H1 (cell line): ENCODE measurements around the gene PLPP4. TPM values are rescaled to one million over a fixed set of nuclear protein-coding genes. Genes with fewer than 3 reads are reported as not detected.

Experiments used
- CTCF ChIA-PET: fragments of 300-600 bp; sonication (Branson Sonifier 250); formaldehyde crosslinking; loops from one replicate; lab custom pipeline; 2021; ENCODE audit not compliant: partially characterized antibody; lab: Charles Lee
- POLR2A ChIA-PET: fragments of 300-600 bp; sonication (Branson Sonifier 250); formaldehyde crosslinking; loops from one replicate; lab custom pipeline; 2021; ENCODE audit warnings: inconsistent platforms; ENCODE audit not compliant: partially characterized antibody; lab: Charles Lee
- DNase-seq, 2 experiments: peaks; one replicate each; pipeline versions ENCODE4 v3.0.0 to v3.0.0-alpha.2; 2010 to 2022; ENCODE audit warnings: low spot score in 2 of 2, low read depth in 1 of 2, mixed read lengths in 1 of 2
- FAIRE-seq: peaks from 2 replicates; lab custom pipeline; 2011; peaks lifted over from hg19 to GRCh38; lab: Jason Lieb, UNC
- H2AFZ ChIP-seq: 2 replicates; pipeline ENCODE4 v1.8.1; 2012; ENCODE audit warnings: low read length, inconsistent platforms
- H2AK5ac ChIP-seq: 2 replicates; pipeline ENCODE4 v1.6.1; 2013; ENCODE audit warnings: low read depth, low read length
- H2BK120ac ChIP-seq: replicated peaks from 2 replicates; pipeline ENCODE3; 2013; ENCODE audit warnings: low read depth, low read length, inconsistent platforms
- H2BK12ac ChIP-seq: 2 replicates; pipeline ENCODE4 v1.6.1; 2013; ENCODE audit warnings: low read depth, low read length
- H2BK15ac ChIP-seq: 2 replicates; pipeline ENCODE4 v1.6.1; 2013; ENCODE audit warnings: low read length
- H2BK20ac ChIP-seq: 2 replicates; pipeline ENCODE4 v1.6.1; 2013; ENCODE audit warnings: low read length
- H2BK5ac ChIP-seq: 2 replicates; pipeline ENCODE4 v1.6.1; 2013; ENCODE audit warnings: low read depth, low read length
- H3K14ac ChIP-seq: 2 replicates; pipeline ENCODE4 v1.6.1; 2013; ENCODE audit warnings: inconsistent platforms; ENCODE audit not compliant: insufficient read length
- H3K18ac ChIP-seq: 2 replicates; pipeline ENCODE4 v1.6.1; 2013; ENCODE audit warnings: low read length; ENCODE audit errors: extremely low read depth
- H3K23ac ChIP-seq: 2 replicates; pipeline ENCODE4 v1.6.1; 2013; ENCODE audit warnings: inconsistent platforms; ENCODE audit not compliant: insufficient read length
- H3K23me2 ChIP-seq: 2 replicates; pipeline ENCODE4 v1.6.1; 2013; ENCODE audit warnings: low read depth, low read length
- H3K27ac ChIP-seq: 2 replicates; pipeline ENCODE4 v1.6.1; 2011; ENCODE audit warnings: low read depth, low read length, inconsistent platforms
- H3K27me3 ChIP-seq, 4 experiments: replicated peaks in 1 of 4; 1 replicate in 1 of 4; 2 replicates in 3 of 4; pipeline versions ENCODE4 v1.6.1 to v1.8.1; 2011 to 2013; ENCODE audit warnings: low read length in 3 of 4, mild to moderate bottlenecking in 3 of 4, inconsistent platforms in 2 of 4, mixed read lengths in 2 of 4, moderate library complexity in 1 of 4; ENCODE audit not compliant: control insufficient read depth in 3 of 4, insufficient read depth in 3 of 4; ENCODE audit errors: extremely low read depth in 1 of 4
- H3K36me3 ChIP-seq, 4 experiments: 2 replicates each; pipeline versions ENCODE4 v1.6.1 to v1.8.1; 2011 to 2013; ENCODE audit warnings: mild to moderate bottlenecking in 4 of 4, low read length in 3 of 4, moderate library complexity in 2 of 4, control low read depth in 1 of 4, inconsistent platforms in 1 of 4; ENCODE audit not compliant: insufficient read depth in 4 of 4, control insufficient read depth in 2 of 4
- H3K4ac ChIP-seq: replicated peaks from 2 replicates; pipeline ENCODE3; 2013; ENCODE audit warnings: low read length, low read depth, mixed read lengths, inconsistent platforms; ENCODE audit not compliant: insufficient read length
- H3K4me1 ChIP-seq, 4 experiments: replicated peaks in 1 of 4; 1 replicate in 1 of 4; 2 replicates in 3 of 4; pipeline versions ENCODE4 v1.6.1 to v1.8.1; 2011 to 2013; ENCODE audit warnings: low read length in 3 of 4, inconsistent platforms in 2 of 4, mixed read lengths in 1 of 4; ENCODE audit not compliant: insufficient read depth in 4 of 4, control insufficient read depth in 3 of 4
- H3K4me2 ChIP-seq, 2 experiments: 2 replicates each; pipeline versions ENCODE4 v1.6.1 to v1.8.1; 2011 to 2013; ENCODE audit warnings: low read depth in 2 of 2, low read length in 2 of 2, control low read depth in 1 of 2, inconsistent platforms in 1 of 2, mild to moderate bottlenecking in 1 of 2; ENCODE audit not compliant: insufficient read depth in 1 of 2
- H3K4me3 ChIP-seq, 4 experiments: fragments of 200-600, 300-600 bp in 1 of 4; sonication (generic), shearing (Covaris generic), sonication (Bioruptor Twin) in 1 of 4; 2 replicates each; pipeline versions ENCODE4 v1.5.1 to v1.8.1; 2011 to 2016; ENCODE audit warnings: low read length in 4 of 4, low read depth in 3 of 4, control low read depth in 2 of 4, inconsistent platforms in 2 of 4, mild to moderate bottlenecking in 2 of 4, mixed read lengths in 1 of 4, moderate library complexity in 1 of 4; ENCODE audit not compliant: insufficient read depth in 2 of 4; ENCODE audit errors: extremely low read depth in 1 of 4
- H3K56ac ChIP-seq: replicated peaks from 2 replicates; pipeline ENCODE3; 2013; ENCODE audit warnings: low read depth, mild to moderate bottlenecking, mixed read lengths, low read length, inconsistent platforms; ENCODE audit not compliant: insufficient read length
- H3K79me1 ChIP-seq: 2 replicates; pipeline ENCODE4 v1.6.1; 2013; ENCODE audit warnings: low read depth, low read length, control low read depth
- H3K79me2 ChIP-seq, 2 experiments: 2 replicates each; pipeline versions ENCODE4 v1.6.1 to v1.8.1; 2012 to 2013; ENCODE audit warnings: low read length in 2 of 2, mild to moderate bottlenecking in 2 of 2, inconsistent platforms in 1 of 2; ENCODE audit not compliant: insufficient read depth in 2 of 2, control insufficient read depth in 1 of 2
- H3K9ac ChIP-seq, 4 experiments: replicated peaks in 1 of 4; 1 replicate in 1 of 4; 2 replicates in 3 of 4; pipeline versions ENCODE4 v1.6.1 to v1.8.1; 2011 to 2013; ENCODE audit warnings: low read depth in 3 of 4, low read length in 3 of 4, control low read depth in 2 of 4, mild to moderate bottlenecking in 2 of 4, moderate library complexity in 2 of 4, inconsistent platforms in 1 of 4; ENCODE audit errors: extremely low read depth in 1 of 4
- H3K9me3 ChIP-seq, 2 experiments: 2 replicates each; pipeline versions ENCODE4 v1.6.1 to v1.8.1; 2012 to 2013; ENCODE audit warnings: mild to moderate bottlenecking in 2 of 2, moderate library complexity in 2 of 2, control low read depth in 1 of 2, inconsistent platforms in 1 of 2, low read depth in 1 of 2, low read length in 1 of 2, mixed read lengths in 1 of 2; ENCODE audit not compliant: insufficient read depth in 2 of 2
- H4K20me1 ChIP-seq, 2 experiments: replicated peaks in 1 of 2; 2 replicates each; pipeline versions ENCODE3 to v1.8.1; 2011 to 2013; ENCODE audit warnings: inconsistent platforms in 2 of 2, low read length in 2 of 2, mild to moderate bottlenecking in 1 of 2; ENCODE audit not compliant: insufficient read depth in 2 of 2, control insufficient read depth in 1 of 2
- H4K5ac ChIP-seq: 2 replicates; pipeline ENCODE4 v1.6.1; 2013; ENCODE audit warnings: low read length, low read depth, mixed read lengths, inconsistent platforms; ENCODE audit not compliant: insufficient read length
- H4K8ac ChIP-seq: 2 replicates; pipeline ENCODE4 v1.8.0; 2013; ENCODE audit warnings: mild to moderate bottlenecking, moderate library complexity, low read length, inconsistent platforms; ENCODE audit not compliant: insufficient read depth; ENCODE audit errors: extremely low read depth
- H4K91ac ChIP-seq: replicated peaks from 2 replicates; pipeline ENCODE3; 2013; ENCODE audit warnings: low read length, mixed read lengths, inconsistent platforms; ENCODE audit not compliant: insufficient read length
- JUND ChIP-seq: IDR thresholded peaks from 2 replicates; pipeline ENCODE4 v1.6.1; 2011; ENCODE audit warnings: mild to moderate bottlenecking, improper control_type of control experiment, low read length
- KDM1A ChIP-seq: fragments of 200-600, 300-600 bp; sonication (generic); IDR thresholded peaks from 2 replicates; pipeline ENCODE4 v1.7.1; 2016; ENCODE audit warnings: mild to moderate bottlenecking, low read length, borderline replicate concordance
- WGBS, 2 experiments: shearing (Covaris generic) in 1 of 2; methylation state at CpG; one replicate each; pipeline versions ENCODE4 v1.1.6 to v1.1.7; 2013 to 2015; ENCODE audit warnings: low lambda C conversion rate in 2 of 2, mixed read lengths in 2 of 2, inconsistent platforms in 1 of 2, low coverage in 1 of 2, missing lambda C conversion rate in 1 of 2; ENCODE audit not compliant: insufficient replicate concordance in 2 of 2, insufficient coverage in 1 of 2, insufficient read length in 1 of 2; ENCODE audit errors: extremely low coverage in 1 of 2, missing lambda C conversion rate in 1 of 2; 5-methylcytosine and 5-hydroxymethylcytosine counted together
- polyA plus RNA-seq, 7 experiments: library from polyadenylated mRNA; depleted of rRNA in 3 of 7; stranded (reverse) in 5 of 7; unstranded in 2 of 7; fragments of >200 nt in 5 of 7; fragments of 200-250 nt in 2 of 7; gene quantifications; 1 replicate in 5 of 7; 2 replicates in 1 of 7; 4 replicates in 1 of 7; pipeline versions ENCODE4 v1.2.1 to v1.2.3, GENCODE V29; 2011 to 2013; ENCODE audit warnings: missing spikeins in 2 of 7, mixed read lengths in 2 of 7
- total RNA-seq: library from RNA; stranded (reverse); fragmentation: NEBNext Ultra II Directional; extraction: Animal tissue kit (Norgen Biotek cat#: 25700); gene quantifications from 2 replicates; pipeline ENCODE4 v1.2.1, GENCODE V29; 2021

Gene PLPP4
- total and polyA plus RNA-seq, 2 of the 8 experiments (the other 6 are each of a cell fraction or from before 2014, with no cell fraction given): 0.30 TPM; not detected in 1

DNA sequence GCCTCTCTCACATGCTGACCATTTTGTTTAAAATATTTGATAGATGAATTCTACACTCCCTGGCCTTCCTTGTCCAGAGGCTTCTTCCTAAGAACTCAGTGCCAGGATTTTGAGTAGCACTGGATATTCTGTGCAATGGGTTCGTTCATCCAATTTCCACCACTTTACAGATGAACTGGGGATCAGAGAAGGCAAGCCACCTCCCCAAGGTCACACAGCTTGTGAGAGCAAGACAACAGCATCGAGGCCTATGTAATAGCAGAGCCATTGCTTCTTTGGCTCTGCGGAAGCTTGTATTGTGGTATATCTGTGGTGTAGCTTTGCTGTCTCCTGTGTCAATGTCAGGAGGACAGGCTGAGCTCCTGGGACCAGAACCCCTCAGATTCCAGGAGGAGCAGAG lies 140.9 kb downstream of the PLPP4 start:
- no peaks in the 10 kb centered on the region for H3K36me3 ChIP-seq
- no peak for FAIRE-seq
- CTCF ChIA-PET: interaction anchor here (0.7 to 5.1 kb wide), 9 partner anchors 10 to 207 kb away, joined by 3 to 37 read pairs (median 4); no protein-coding TSS in a partner anchor

More for the DNA sequence above, 140.9 kb downstream of the PLPP4 start:
- Histone ChIP-seq H3K27me3 (no peaks in the 10 kb centered on the region), H2AFZ (no peak overlapping the region), H3K14ac (no peak overlapping the region), H2BK15ac (no peak overlapping the region), H2BK5ac (no peak overlapping the region), H3K4me3 (no peak overlapping the region), H3K18ac (no peak overlapping the region), H3K9ac (no peak overlapping the region), H4K91ac (no peak overlapping the region), H3K23me2 (no peaks in the 10 kb centered on the region), H3K4me2 (no peak overlapping the region), H3K79me1 (no peaks in the 10 kb centered on the region), H3K27ac (no peak overlapping the region), H3K79me2 (no peaks in the 10 kb centered on the region), H3K4me1 (peaks cover 2 to 13% (median 5%) of the 10 kb centered on the region in 4 experiments; a peak in 5 of 7 replicates), H3K9me3 (no peaks in the 10 kb centered on the region), H4K5ac (no peak overlapping the region), H3K4ac (no peak overlapping the region), H3K56ac (no peak overlapping the region), H2BK120ac (no peak overlapping the region), H4K20me1 (no peaks in the 10 kb centered on the region), H2AK5ac (no peak overlapping the region), H3K23ac (no peak overlapping the region), H4K8ac (no peak overlapping the region), H2BK20ac (no peak overlapping the region), H2BK12ac (no peak overlapping the region)
- TF ChIP-seq JUND (no peak), KDM1A (peak; percentile 66; the same call in 1 of the 2 replicates)
- WGBS, 2 experiments: 91% methylated on average over 3 of the region's 3 CpGs; no CpG with 5 or more reads in 1 of the 2 experiments
- DNase-seq: no peak
- POLR2A ChIA-PET: no interaction called here
